GM18505 (cell line): ENCODE data around the gene TIAM1.

Experiments used
- ATAC-seq: cut with Tn5 transposase; IDR thresholded peaks from one replicate; pipeline ENCODE4 v1.9.1; 2021; ENCODE audit not compliant: unreplicated experiment
- POLR2A ChIP-seq: IDR thresholded peaks from 4 replicates; pipeline ENCODE4 v1.6.1; 2011; ENCODE audit warnings: borderline replicate concordance; ENCODE audit not compliant: insufficient read depth, insufficient read length; ENCODE audit errors: extremely low read depth

The TIAM1 gene

GRCh38 chr21:31364253-31364945, 20.3 kb upstream of the TIAM1 start:
- no peak for TF ChIP-seq POLR2A

GRCh38 chr21:31363720-31364119, 19.7 kb upstream of the TIAM1 start:
- ATAC-seq: no peak

More at GRCh38 chr21:31364253-31364945, 20.3 kb upstream of the TIAM1 start:
- no peak for ATAC-seq

DNA sequence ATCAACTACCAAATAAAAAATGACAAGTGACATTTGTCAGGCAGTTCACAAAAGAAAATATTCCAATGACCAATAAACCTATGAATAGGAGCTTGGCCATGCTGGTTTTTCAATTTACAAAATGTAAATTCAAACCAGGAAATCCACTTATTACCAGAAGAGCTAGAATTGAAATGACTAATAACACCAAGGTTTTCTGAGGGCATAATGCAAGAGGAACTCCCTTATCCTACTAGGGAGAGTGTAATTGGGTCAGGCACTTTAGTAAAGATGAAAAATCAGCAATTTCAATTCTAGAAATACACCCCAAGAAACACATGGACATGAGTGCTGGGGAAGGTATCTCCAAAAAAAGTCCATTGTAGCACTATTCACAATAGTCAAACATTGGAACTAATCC, 16.7 kb upstream of the TIAM1 start:
- no peak for TF ChIP-seq POLR2A
- no peak for ATAC-seq

More at GRCh38 chr21:31363720-31364119, 19.7 kb upstream of the TIAM1 start:
- no peak for TF ChIP-seq POLR2A

DNA sequence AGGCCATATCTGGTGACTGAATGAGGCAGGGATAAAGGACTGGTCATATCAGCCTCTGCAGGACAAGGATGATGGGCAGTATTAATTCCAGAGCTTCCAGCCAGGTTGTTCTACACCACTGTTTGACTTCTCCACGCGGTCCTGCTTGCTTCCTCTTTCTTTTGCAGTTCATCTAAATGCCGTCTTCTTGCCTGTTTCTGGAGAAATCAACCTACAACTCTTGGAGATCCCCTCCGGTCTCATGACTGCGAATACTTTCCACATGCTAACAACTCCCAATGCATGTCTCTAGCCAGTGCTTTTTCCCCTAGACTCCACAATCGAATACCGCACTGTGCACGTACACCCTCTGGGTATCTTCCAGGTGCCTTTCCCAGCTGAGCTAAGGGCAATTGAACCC, 14.1 kb upstream of the TIAM1 start:
- no peak for TF ChIP-seq POLR2A
- ATAC-seq: no peak

- TF ChIP-seq POLR2A: no peak
- ATAC-seq: no peak
Measured at GRCh38 chr21:31356440-31356839, 12.4 kb upstream of the TIAM1 start.

GRCh38 chr21:31354604-31355443, 10.8 kb upstream of the TIAM1 start:
- TF ChIP-seq POLR2A: no peak
- no peak for ATAC-seq

GRCh38 chr21:31354122-31354521, 10.1 kb upstream of the TIAM1 start:
- no peak for ATAC-seq
- no peak for TF ChIP-seq POLR2A

DNA sequence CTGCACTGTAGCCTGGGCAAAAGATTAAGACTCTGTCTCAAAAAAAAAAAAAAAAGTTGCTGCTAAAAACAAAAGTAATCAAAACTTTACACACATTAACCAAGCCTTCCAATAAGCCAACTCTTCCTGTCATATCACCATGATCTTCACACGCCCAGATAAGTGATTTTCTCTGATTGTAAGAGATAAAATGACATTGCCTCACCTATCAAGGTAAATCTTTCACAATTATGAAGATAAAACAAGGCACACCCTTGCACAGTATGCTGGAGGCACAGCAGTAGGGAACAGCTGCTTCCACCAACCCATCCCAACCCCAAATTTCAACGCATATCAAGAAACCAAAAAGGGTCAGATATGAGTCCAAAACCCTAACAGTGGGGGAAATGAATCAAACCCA, 8.8 kb upstream of the TIAM1 start:
- no peak for TF ChIP-seq POLR2A
- no peak for ATAC-seq

GRCh38 chr21:31351960-31352359, 7.9 kb upstream of the TIAM1 start:
- no peak for ATAC-seq

GRCh38 chr21:31351438-31351837, 7.4 kb upstream of the TIAM1 start:
- ATAC-seq: no peak
- no peak for TF ChIP-seq POLR2A

More at GRCh38 chr21:31351960-31352359, 7.9 kb upstream of the TIAM1 start:
- TF ChIP-seq POLR2A: no peak

GRCh38 chr21:31349208-31349607, 5.1 kb upstream of the TIAM1 start:
- no peak for TF ChIP-seq POLR2A

DNA sequence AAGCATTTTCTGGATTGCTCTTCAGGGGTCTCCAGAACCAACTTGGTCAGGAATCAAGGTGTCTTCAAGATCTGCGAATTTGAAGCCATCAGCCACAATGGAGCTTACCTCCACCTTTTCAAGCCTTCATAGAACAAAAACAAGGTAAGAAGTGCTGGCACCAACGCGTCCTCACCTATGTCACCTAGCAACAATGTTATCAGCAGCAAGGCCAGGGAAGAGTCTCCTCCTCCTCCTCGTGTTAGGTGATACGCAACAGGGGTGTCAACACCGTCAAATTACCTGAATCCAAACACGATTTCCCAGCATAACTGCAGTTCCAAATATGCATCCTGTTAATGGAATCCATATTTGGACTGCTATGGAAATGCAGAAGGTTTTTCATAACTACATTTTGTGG, 4.1 kb upstream of the TIAM1 start:
- ATAC-seq: no peak
- no peak for TF ChIP-seq POLR2A

More at GRCh38 chr21:31349208-31349607, 5.1 kb upstream of the TIAM1 start:
- ATAC-seq: no peak

GRCh38 chr21:31347435-31348032, 3.5 kb upstream of the TIAM1 start:
- TF ChIP-seq POLR2A: no peak
- no peak for ATAC-seq
